ENCODE measurements around the gene UFSP1. TPM values are rescaled to one million over a fixed set of nuclear protein-coding genes. Genes with fewer than 3 reads are reported as not detected.
A peak's percentile ranks its signal among the peaks of the same experiment; 100 is the strongest.

The UFSP1 gene
- total and polyA plus RNA-seq, 2 of the 13 experiments (the other 11 are each of a cell fraction or from before 2014, with no cell fraction given) = 0.65 to 3.3 TPM

DNA sequence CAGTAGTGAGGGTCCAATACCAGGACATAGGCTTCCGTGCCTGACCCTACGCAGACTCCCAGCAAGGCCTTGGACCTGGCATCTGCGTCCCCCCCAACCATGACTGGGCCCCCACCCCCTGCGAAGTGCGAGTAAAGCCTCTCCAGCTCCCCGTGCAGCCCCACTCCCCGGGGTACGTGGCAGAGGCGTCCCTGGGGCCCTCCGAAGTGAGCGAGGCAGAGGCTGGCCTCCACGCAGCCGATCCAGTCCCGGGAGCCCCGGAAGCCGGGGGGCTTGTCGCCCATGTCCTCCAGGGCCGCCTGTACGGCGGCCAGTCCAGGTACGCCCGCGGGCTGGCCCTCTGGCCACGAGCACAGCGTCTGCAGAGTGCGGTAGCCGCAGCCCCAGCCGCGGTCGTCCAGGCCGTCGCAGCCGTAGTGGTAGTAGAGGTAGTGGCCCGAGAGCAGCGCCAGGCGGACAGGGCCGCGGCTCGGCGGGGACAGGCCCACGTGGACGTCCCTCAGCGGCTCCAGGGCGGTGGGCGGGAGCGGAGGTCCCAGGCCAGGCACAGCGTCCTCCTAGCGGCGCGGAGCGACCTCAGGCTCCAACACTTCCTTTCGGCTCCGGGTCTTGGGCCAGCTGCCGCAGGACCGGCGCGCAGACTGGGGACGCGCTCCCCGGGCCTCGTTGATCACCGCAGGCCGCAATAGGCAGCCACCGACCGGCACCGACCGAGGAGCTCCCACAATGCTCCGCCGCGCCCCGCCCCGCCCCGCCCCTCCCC, at the start of gene UFSP1 (continued):
- TF ChIP-seq ZBTB21 (CRISPR knock-in tag; IDR thresholded peaks at IDR 0.05) (no peak), ZNF792 (CRISPR knock-in tag; IDR thresholded peaks at IDR 0.05) (no peak; the same call in 1 of the 2 replicates), EZH2 (conservative IDR thresholded peaks at IDR 0.05; ENCODE audit: low read depth, low read length) (no peak), RBFOX2 (IDR thresholded peaks at IDR 0.05; ENCODE audit: low read depth, low read length) (peak; percentile 90), MEIS1 (CRISPR knock-in tag; IDR thresholded peaks at IDR 0.05; ENCODE audit: borderline replicate concordance) (peak; percentile 18; the same call in 1 of the 2 replicates), ZNF782 (CRISPR knock-in tag; IDR thresholded peaks at IDR 0.05; ENCODE audit: borderline replicate concordance) (peak; percentile 96), ZNF781 (CRISPR knock-in tag; IDR thresholded peaks at IDR 0.05; ENCODE audit: borderline replicate concordance, not compliant biosample characterization) (no peak), ZNF33A (CRISPR knock-in tag; IDR thresholded peaks at IDR 0.05; ENCODE audit: borderline replicate concordance) (0 out of 2 replicates have a peak, but pooled peaks have one; percentile 59), ETV5 (CRISPR knock-in tag; IDR thresholded peaks at IDR 0.05; ENCODE audit: borderline replicate concordance) (no peak), AKAP8 (CRISPR knock-in tag; IDR thresholded peaks at IDR 0.05) (no peak)
- TF ChIP-seq, protein P1, sequence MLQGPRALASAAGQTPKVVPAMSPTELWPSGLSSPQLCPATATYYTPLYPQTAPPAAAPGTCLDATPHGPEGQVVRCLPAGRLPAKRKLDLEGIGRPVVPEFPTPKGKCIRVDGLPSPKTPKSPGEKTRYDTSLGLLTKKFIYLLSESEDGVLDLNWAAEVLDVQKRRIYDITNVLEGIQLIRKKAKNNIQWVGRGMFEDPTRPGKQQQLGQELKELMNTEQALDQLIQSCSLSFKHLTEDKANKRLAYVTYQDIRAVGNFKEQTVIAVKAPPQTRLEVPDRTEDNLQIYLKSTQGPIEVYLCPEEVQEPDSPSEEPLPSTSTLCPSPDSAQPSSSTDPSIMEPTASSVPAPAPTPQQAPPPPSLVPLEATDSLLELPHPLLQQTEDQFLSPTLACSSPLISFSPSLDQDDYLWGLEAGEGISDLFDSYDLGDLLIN (CRISPR knock-in tag; IDR thresholded peaks at IDR 0.05; ENCODE audit: borderline replicate concordance) = no peak; the same call in 1 of the 2 replicates
- TF ChIP-seq, protein P2, sequence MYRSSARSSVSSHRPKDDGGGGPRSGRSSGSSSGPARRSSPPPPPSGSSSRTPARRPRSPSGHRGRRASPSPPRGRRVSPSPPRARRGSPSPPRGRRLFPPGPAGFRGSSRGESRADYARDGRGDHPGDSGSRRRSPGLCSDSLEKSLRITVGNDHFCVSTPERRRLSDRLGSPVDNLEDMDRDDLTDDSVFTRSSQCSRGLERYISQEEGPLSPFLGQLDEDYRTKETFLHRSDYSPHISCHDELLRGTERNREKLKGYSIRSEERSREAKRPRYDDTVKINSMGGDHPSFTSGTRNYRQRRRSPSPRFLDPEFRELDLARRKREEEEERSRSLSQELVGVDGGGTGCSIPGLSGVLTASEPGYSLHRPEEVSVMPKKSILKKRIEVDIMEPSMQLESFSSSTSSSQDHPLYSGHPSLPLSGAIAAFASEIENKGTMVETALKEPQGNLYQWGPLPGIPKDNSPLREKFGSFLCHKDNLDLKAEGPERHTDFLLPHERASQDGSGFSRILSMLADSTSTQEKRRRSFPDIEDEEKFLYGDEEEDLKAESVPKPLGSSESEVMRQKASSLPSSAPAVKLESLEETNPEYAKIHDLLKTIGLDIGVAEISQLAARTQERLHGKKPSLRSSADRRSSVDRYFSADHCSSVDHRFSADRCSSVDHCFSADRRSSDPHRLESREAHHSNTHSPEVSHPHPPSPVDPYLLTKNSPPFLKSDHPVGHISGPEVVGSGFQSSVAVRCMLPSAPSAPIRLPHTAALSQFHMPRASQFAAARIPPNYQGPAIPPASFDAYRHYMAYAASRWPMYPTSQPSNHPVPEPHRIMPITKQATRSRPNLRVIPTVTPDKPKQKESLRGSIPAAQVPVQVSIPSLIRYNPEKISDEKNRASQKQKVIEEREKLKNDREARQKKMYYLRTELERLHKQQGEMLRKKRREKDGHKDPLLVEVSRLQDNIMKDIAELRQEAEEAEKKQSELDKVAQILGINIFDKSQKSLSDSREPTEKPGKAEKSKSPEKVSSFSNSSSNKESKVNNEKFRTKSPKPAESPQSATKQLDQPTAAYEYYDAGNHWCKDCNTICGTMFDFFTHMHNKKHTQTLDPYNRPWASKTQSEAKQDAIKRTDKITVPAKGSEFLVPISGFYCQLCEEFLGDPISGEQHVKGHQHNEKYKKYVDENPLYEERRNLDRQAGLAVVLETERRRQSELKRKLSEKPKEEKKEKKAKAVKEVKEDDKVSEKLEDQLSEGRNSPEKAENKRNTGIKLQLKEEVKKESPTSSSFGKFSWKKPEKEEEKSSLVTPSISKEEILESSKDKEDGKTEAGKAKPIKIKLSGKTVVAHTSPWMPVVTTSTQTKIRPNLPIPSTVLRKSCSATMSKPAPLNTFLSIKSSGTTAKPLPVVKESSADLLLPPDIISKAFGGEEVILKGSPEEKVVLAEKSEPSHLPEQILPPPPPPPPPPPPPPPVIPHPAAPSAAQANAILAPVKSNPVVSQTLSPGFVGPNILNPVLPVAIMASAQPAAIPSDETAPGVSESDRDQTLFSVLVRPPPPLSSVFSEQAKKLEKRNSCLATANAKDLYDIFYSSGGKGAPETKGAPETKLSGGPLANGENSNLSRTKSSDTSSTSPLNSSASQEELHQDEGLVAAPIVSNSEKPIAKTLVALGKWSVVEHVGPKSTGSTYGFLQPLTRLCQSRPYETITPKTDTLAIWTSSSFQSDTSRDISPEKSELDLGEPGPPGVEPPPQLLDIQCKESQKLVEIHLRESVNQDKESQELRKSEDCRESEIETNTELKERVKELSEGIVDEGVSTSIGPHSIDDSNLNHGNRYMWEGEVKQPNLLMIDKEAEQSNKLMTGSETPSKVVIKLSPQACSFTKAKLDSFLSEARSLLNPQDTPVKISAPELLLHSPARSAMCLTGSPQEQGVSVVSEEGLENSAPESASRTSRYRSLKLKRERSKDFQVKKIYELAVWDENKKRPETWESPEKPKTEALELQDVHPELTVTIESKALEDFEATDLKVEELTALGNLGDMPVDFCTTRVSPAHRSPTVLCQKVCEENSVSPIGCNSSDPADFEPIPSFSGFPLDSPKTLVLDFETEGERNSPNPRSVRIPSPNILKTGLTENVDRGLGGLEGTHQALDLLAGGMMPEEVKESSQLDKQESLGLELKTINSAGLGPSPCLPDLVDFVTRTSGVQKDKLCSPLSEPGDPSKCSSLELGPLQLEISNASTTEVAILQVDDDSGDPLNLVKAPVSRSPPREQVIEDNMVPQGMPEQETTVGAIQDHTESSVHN (CRISPR knock-in tag; IDR thresholded peaks at IDR 0.05) = no peak
- TF ChIP-seq, protein P3, sequence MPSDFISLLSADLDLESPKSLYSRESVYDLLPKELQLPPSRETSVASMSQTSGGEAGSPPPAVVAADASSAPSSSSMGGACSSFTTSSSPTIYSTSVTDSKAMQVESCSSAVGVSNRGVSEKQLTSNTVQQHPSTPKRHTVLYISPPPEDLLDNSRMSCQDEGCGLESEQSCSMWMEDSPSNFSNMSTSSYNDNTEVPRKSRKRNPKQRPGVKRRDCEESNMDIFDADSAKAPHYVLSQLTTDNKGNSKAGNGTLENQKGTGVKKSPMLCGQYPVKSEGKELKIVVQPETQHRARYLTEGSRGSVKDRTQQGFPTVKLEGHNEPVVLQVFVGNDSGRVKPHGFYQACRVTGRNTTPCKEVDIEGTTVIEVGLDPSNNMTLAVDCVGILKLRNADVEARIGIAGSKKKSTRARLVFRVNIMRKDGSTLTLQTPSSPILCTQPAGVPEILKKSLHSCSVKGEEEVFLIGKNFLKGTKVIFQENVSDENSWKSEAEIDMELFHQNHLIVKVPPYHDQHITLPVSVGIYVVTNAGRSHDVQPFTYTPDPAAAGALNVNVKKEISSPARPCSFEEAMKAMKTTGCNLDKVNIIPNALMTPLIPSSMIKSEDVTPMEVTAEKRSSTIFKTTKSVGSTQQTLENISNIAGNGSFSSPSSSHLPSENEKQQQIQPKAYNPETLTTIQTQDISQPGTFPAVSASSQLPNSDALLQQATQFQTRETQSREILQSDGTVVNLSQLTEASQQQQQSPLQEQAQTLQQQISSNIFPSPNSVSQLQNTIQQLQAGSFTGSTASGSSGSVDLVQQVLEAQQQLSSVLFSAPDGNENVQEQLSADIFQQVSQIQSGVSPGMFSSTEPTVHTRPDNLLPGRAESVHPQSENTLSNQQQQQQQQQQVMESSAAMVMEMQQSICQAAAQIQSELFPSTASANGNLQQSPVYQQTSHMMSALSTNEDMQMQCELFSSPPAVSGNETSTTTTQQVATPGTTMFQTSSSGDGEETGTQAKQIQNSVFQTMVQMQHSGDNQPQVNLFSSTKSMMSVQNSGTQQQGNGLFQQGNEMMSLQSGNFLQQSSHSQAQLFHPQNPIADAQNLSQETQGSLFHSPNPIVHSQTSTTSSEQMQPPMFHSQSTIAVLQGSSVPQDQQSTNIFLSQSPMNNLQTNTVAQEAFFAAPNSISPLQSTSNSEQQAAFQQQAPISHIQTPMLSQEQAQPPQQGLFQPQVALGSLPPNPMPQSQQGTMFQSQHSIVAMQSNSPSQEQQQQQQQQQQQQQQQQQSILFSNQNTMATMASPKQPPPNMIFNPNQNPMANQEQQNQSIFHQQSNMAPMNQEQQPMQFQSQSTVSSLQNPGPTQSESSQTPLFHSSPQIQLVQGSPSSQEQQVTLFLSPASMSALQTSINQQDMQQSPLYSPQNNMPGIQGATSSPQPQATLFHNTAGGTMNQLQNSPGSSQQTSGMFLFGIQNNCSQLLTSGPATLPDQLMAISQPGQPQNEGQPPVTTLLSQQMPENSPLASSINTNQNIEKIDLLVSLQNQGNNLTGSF (CRISPR knock-in tag; IDR thresholded peaks at IDR 0.05) = peak; percentile 90

Measured in HepG2 (cell line).